GM18951 (cell line): ENCODE results near the gene DCAF6.
"Not testable (repeated sequence)": the region's sequence is repeated elsewhere in the genome, so short reads cannot be mapped to it uniquely, and the experiment has no call there.

Experiments
- POLR2A ChIP-seq: IDR thresholded peaks from 4 replicates; pipeline ENCODE4 v1.6.1; 2011; ENCODE audit warnings: mild to moderate bottlenecking; ENCODE audit not compliant: insufficient read length, insufficient read depth; ENCODE audit errors: extremely low read depth
- in situ Hi-C: fragments of 300-500 bp; cut with MboI; formaldehyde crosslinking; loops from one replicate; pipeline ENCODE4 v1.12.0; 2022; ENCODE audit warnings: low sequenced_read_pairs, mixed read lengths, inconsistent platforms; ENCODE audit not compliant: unreplicated experiment

DCAF6 gene

GRCh38 chr1:167913895-167914496 is 22.5 kb upstream of the DCAF6 start, which contains the start of gene ADCY10:
TSS of gene ADCY10 (minus strand) at chr1:167914134. CDS start at chr1:167905140, 8,994 bp downstream.
- no peak for TF ChIP-seq POLR2A
- in situ Hi-C loops: no loop called here

- TF ChIP-seq POLR2A: no peak
- in situ Hi-C loops: no loop called here
These were observed 20.9 kb upstream of the DCAF6 start for GRCh38 chr1:167915569-167915968.

GRCh38 chr1:167916766-167917511 is 19.5 kb upstream of the DCAF6 start:
- in situ Hi-C loops: no loop called here
- TF ChIP-seq POLR2A: no peak

GRCh38 chr1:167922023-167922422 is 14.5 kb upstream of the DCAF6 start:
- no peak for TF ChIP-seq POLR2A
- in situ Hi-C loops: no loop called here

GRCh38 chr1:167922611-167923074 is 13.8 kb upstream of the DCAF6 start:
- in situ Hi-C loops: no loop called here
- no peak for TF ChIP-seq POLR2A

GRCh38 chr1:167923324-167924056 is 13.0 kb upstream of the DCAF6 start:
- no peak for TF ChIP-seq POLR2A
- in situ Hi-C loops: no loop called here

GRCh38 chr1:167924102-167924501 is 12.4 kb upstream of the DCAF6 start:
- TF ChIP-seq POLR2A: no peak
- in situ Hi-C loops: no loop called here

- no peak for TF ChIP-seq POLR2A
- in situ Hi-C loops: no loop called here
These were observed 11.8 kb upstream of the DCAF6 start for GRCh38 chr1:167924543-167925231.

- TF ChIP-seq POLR2A: no peak
- in situ Hi-C loops: no loop called here
These were observed 9.9 kb upstream of the DCAF6 start for GRCh38 chr1:167926486-167926997.

- no peak for TF ChIP-seq POLR2A
- in situ Hi-C loops: no loop called here
These were observed 9.3 kb upstream of the DCAF6 start for GRCh38 chr1:167927046-167927754.

GRCh38 chr1:167928457-167928852 is 8.0 kb upstream of the DCAF6 start:
- no peak for TF ChIP-seq POLR2A
- in situ Hi-C loops: no loop called here

GRCh38 chr1:167928919-167929318 is 7.6 kb upstream of the DCAF6 start:
- in situ Hi-C loops: not testable (repeated sequence)
